GM18505 (cell line): Measurements from ENCODE around the gene PSMC5.
"Not testable (repeated sequence)": the region's sequence is repeated elsewhere in the genome, so short reads cannot be mapped to it uniquely, and the experiment has no call there.

Experiments used
- ATAC-seq: cut with Tn5 transposase; IDR thresholded peaks from one replicate; pipeline ENCODE4 v1.9.1; 2021; ENCODE audit not compliant: unreplicated experiment
- POLR2A ChIP-seq: IDR thresholded peaks from 4 replicates; pipeline ENCODE4 v1.6.1; 2011; ENCODE audit warnings: borderline replicate concordance; ENCODE audit not compliant: insufficient read depth, insufficient read length; ENCODE audit errors: extremely low read depth

The PSMC5 gene

DNA sequence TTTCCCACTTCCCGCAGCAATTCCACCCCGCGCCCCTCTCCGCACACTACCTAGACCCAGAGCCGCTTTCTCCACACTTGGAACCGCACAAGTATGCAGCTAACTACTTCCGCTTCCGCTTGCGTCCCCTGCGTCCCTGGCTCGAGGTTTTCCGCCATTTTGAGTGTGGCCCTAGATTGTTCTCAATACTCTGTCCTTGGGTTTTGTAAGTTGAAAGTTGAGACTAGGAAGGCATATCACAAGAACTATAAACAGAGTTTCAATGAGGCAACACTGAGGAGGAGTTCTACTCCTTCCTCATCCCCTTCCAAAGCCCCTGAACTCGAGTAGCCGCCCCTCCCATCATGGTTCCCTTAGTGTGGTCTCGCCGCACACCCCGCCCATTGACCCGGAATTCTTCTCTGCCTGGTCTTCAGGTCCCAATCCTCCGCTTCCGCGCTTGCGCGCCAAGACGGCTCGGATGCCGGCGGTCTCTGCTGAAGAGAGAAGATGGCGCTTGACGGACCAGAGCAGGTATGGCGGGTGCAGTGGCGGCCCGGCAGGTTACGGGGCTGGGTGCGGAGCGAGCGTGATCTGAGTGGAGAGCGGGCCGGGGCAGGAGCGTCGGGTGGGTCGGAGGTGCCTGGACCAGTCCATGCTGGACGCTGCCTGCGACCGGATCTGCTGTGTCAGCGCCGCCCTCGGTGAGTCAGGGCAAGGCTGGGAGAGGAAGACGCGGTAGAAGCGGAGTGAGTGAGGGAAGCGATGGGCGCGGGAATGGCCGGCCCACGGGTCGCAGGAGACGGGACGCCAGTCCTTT lies at the start of gene PSMC5, which contains the start of gene FTSJ3:
PSMC5 (plus strand) TSS at position 430 of the 799 bp plus-strand sequence; CDS start at position 490, 60 bp downstream.
FTSJ3 (minus strand) TSS at position 662 of the 799 bp plus-strand sequence. CDS start 761 bp downstream, outside the sequence.
- TF ChIP-seq POLR2A, result peak; percentile 95
- ATAC-seq, result peak; percentile 81

DNA sequence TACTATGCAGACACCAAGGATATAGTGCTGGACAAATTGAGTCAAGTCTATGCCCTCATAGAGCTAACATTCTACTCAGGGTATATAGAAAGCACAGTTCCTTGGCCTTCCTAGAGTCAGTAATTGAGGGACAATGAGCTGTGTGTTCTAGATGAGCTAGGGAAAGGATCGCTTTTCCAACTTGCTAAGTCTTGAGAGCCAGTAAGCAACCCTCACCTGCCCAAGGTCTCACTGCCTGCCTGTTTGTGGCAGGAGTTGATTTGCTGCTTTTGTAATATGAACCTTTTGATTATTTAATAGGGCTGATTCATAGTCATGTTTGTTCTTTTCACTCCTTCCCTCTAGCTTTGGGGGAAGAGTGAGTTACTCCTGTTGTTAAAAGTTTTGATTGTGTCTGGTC lies 46.7 kb upstream of the PSMC5 start:
- TF ChIP-seq POLR2A, result no peak
- no peak for ATAC-seq

DNA sequence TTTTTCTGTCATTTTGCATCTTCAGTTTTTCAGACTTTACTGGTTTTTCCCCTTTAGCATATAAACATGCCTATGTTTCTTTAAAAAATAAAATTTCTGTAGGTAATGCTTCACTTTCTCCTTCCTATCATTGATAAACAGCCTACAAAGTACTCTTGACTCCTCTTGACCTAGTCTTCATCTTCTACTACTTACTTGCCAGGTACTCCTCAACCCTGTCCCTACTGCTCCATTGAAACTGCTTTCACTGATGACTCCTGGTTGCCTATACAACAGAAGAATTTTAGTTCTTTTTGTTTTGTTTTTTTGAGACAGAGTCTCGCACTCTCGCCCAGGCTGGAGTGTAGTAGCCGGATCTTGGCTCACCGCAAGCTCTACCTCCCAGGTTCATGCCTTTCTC lies 46.3 kb upstream of the PSMC5 start:
- TF ChIP-seq POLR2A, result no peak
- ATAC-seq, result no peak

DNA sequence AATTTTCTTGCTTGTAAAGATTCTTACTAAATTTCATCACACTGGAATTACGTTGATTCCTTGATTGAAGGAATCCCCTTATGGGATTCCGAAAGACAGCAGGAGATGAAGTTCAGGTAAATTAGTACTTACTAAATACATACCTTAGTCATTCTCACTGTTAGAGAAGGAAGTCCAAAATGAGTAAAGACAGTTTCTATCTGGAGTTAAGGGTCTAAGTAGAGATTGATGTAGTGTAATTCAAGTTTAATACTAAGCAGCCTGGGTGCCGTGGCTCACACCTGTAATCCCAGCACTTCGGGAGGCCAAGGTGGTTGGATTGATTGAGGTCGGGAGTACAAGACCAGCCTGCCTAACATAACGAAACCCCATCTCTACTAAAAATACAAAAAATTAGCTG lies 43.7 kb upstream of the PSMC5 start:
- TF ChIP-seq POLR2A, result no peak
- ATAC-seq, result no peak

DNA sequence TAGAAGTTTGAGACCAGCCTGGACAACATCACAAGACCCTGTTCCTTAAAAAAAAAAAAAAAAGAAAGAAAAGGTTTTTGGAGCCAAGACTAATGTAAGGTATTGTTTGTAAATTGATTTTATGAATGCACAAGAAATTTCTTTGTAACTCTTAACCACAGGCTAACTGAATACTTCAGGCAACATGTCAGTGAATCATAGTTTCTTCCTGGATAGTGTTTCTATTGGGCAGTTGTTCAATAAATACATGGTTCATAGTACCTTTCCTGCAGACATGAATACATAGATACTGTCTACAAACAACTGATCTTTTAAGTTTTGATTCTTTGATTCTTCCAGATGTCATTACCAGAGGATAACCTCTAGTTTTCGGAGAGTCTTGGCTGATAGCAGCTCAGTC lies 41.7 kb upstream of the PSMC5 start:
- no peak for TF ChIP-seq POLR2A
- no peak for ATAC-seq

DNA sequence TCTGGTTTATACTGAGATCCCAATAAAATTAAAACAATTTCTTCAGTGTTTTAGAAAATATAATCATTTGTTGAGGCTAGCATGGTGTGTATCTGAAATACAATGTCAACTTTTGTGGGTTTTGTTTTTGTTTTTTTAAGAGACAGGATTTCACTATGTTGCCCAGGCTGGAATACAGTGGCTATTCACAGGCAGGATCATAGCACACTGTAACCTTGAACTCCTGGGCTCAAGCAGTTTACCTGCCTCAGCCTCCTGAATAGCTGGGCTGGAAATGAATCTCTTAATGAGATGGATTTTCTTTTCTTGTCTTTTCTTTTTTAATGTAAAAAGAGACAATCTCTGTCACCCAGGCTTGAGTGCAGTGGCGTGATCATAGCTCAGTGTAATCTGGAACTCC lies 41.1 kb upstream of the PSMC5 start:
- no peak for TF ChIP-seq POLR2A
- ATAC-seq, result no peak

DNA sequence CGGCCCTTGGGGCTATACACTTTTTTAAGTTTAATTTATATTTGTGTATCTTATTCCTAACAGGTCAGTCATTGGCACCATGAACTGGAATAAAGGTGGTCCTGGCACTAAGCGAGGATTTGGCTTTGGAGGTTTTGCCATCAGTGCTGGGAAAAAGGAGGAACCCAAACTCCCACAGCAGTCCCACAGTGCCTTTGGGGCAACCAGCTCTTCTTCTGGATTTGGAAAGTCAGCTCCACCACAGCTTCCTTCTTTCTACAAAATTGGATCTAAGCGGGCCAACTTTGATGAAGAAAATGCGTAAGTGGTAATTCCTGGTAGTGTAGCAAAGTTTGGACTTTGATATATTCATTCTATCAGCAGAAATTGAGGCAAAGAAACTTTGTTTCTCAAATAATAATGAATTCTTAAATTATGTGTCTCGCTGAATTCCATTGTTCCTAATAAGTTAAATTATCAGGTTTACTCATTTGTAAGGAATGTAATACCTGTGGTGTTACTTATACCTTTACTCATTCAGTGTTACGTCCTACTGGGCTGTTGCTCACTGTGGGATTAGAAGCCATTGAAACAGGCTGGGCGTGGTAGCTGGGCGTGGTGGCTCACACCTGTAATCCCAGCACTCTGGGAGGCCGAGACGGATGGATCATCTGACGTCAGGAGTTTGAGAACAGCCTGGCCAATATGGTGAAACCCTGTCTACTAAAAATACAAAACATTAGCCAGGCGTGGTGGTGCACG lies 40.1 kb upstream of the PSMC5 start:
- ATAC-seq, result no peak
- no peak for TF ChIP-seq POLR2A

DNA sequence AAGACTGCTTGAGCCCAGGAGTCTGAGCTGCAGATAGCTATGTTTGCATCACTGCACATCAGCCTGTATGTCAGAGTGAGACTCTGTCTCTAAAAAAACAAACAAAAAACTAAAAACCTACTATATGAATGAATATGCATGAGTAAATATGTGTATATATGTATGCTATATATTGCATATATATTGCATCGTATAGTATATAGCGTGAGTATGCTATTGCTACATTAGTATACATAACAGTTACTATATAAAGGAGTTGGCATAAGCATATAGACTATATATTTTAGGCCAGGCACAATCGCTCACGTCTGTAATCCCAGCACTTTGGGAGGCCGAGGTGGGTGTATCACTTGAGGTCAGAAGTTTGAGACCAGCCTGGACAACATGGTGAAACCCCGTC lies 37.2 kb upstream of the PSMC5 start:
- TF ChIP-seq POLR2A, result no peak
- ATAC-seq, result no peak

DNA sequence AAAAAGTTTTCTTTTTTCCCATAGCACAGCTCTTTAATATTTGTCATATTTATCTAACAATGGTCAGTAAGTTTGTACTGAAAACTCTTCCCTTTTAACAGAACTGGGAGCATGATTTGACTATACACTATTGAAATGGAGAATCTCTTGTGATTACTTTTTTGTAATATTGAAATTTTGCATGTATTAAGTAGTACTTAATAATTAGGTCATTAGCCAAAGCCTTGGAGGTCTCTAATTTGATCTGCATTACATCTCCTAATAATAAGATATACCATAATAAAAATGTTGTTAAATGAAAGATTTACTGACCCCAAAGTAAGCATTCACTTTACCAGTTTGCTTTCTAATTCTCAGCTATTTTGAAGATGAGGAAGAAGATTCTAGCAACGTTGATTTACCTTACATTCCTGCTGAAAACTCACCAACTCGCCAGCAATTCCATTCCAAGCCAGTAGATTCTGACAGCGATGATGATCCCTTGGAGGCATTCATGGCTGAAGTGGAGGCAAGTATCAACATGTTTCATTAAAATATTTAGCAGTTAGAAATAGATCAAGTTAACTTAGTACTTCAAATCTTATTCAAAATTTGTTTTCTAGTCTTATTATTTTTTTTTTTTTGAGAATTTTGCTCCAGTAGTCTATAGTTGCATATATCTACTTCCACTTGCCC lies 35.0 kb upstream of the PSMC5 start:
- no peak for ATAC-seq
- TF ChIP-seq POLR2A, result no peak

DNA sequence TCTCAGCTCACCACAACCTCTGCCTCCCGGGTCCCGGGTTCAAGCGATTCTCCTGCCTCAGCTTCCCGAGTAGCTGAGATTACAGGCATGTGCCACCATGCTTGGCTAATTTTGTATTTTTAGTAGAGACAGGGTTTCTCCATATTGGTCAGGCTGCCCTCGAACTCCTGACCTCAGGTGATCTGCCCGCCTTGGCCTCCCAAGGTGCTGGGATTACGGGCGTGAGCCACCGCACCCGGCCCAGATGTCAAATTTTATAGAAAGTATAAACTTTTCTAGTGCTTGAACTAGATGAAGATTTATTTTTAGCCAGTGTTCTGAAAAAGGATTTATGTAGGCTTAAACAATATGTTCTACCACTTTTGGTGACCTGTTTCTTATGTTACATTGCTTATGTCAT lies 30.9 kb upstream of the PSMC5 start:
- ATAC-seq, result not testable (repeated sequence)

DNA sequence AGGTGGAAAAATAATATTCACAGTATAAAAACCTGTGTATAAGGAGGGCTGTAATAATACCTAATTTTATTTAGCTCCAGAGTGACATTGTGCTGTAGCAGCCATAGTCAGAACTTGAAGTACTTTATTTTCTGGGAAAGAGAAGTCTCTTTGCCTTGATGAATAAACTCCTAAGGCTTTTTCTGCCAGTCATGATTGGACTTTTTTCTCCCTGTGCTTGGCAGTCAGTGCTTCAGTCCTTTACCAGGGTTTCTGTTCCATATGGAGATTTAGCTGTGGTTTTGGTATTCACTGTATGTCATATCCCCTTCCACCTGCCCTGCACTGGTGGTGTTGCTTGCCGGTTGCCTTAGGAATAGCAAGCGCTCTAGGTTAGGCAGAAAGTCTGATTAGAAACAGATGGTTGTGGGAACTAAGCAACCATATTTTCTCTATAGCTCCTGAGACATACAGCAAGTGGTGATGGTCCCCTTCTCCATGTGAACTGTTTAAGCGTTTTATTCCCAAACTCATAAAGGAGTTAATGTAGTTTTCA lies 28.6 kb upstream of the PSMC5 start:
- no peak for ATAC-seq
- TF ChIP-seq POLR2A, result no peak

DNA sequence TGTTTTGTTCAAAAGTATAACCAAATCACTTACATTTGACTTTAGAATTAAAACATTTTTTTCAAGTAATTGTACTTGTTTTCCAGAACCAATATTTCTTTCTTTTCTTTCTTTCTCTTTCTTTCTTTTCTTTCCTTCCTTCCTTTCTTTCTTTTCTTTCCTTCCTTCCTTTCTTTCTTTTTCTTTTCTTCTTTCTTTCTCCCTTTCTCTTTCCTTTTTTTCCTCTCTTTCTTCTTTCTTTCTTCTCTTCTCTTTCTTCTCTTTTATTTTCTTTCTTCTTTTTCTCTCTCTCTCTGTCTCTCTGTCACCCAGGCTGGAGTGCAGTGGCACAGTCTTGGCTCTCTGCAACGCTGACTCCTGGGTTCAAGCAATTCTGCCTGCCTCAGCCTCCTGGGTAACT lies 26.4 kb upstream of the PSMC5 start:
- ATAC-seq, result no peak
- TF ChIP-seq POLR2A, result no peak

DNA sequence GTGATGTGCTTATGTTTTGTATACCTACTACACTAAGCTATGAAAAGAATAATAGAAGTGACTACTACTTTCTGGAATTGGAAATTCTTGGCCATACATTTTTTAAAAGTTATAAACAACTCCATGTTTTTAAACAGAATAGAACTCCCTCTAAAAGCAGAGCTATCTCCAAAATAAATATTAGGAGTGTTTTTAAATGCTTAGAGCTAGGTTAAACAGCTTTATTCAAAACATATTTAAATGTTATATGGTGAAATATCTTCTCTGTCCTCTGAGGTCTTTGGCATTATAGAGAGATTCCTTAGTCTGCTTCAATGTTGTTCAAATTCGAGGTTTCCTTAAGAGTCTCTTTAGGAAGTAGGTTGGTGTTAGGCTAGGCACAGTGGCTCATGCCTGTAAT lies 22.9 kb upstream of the PSMC5 start:
- no peak for TF ChIP-seq POLR2A
- no peak for ATAC-seq

DNA sequence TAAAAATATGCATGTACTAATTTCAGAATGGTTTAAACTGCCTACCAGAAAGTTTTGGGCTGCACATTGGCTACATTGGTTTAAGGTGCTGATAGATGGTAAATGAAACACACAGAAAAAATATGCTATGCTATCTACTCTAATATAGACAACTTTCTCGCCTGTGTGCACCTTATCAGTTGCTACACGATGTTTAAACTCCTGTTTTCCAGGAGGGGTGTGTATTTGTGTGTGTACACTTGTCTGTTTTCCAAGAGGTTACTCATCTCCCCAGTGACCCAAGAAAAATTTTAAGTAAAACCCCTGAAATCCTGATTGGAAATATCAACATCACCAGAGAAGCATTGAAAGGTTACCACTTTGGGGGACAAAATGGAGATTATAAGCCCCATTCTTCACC lies 21.6 kb upstream of the PSMC5 start:
- TF ChIP-seq POLR2A, result no peak
- no peak for ATAC-seq

DNA sequence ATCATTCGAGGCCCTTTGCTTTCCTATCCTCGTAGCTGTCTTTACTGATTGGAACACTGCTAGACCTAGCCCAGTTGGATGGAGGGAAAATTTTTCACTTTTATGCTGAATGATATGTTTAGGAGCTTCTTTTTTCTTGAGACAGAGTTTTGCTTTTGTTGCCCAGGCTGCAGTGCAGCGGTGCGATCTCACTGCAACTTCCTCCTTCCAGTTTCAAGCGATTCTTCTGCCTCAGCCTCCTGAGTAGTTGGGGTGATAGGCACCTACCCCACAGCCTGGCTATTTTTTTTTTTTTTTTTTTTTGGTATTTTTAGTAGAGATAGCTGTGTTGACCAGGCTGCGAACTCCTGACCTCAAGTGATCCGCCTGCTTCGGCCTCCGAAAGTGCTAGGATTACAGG lies 17.3 kb upstream of the PSMC5 start:
- no peak for TF ChIP-seq POLR2A
- ATAC-seq, result no peak
